SK-N-SH treated with all-trans-retinoic acid at 6 μM for 48 hours (cell line): ENCODE results near the gene RAD54L2.

Experiments used
- CSRNP3 ChIP-seq: fragments of 250-450 bp; sonication (Bioruptor Pico); IDR thresholded peaks from 2 replicates; pipeline ENCODE4 v1.5.1; 2021; ENCODE audit warnings: mild to moderate bottlenecking, moderate library complexity
- ESRRG ChIP-seq: fragments of 250-450 bp; sonication (Bioruptor Pico); IDR thresholded peaks from 2 replicates; pipeline ENCODE4 v1.6.1; 2021; ENCODE audit warnings: mild to moderate bottlenecking
- TCF4 ChIP-seq: fragments of 250-450 bp; sonication (Bioruptor Pico); IDR thresholded peaks from 2 replicates; pipeline ENCODE4 v1.8.0; 2021; ENCODE audit warnings: mild to moderate bottlenecking, moderate library complexity, borderline replicate concordance
- TOX ChIP-seq: fragments of 250-450 bp; sonication (Bioruptor Pico); IDR thresholded peaks from 2 replicates; pipeline ENCODE4 v1.8.0; 2021; ENCODE audit warnings: mild to moderate bottlenecking, moderate library complexity, borderline replicate concordance
- ZNF565 ChIP-seq: fragments of 450-650 bp; formaldehyde crosslinking; conservative IDR thresholded peaks from 2 replicates; pipeline ENCODE4 v1.5.0; 2020; ENCODE audit warnings: low read depth, mild to moderate bottlenecking, moderate library complexity

DNA sequence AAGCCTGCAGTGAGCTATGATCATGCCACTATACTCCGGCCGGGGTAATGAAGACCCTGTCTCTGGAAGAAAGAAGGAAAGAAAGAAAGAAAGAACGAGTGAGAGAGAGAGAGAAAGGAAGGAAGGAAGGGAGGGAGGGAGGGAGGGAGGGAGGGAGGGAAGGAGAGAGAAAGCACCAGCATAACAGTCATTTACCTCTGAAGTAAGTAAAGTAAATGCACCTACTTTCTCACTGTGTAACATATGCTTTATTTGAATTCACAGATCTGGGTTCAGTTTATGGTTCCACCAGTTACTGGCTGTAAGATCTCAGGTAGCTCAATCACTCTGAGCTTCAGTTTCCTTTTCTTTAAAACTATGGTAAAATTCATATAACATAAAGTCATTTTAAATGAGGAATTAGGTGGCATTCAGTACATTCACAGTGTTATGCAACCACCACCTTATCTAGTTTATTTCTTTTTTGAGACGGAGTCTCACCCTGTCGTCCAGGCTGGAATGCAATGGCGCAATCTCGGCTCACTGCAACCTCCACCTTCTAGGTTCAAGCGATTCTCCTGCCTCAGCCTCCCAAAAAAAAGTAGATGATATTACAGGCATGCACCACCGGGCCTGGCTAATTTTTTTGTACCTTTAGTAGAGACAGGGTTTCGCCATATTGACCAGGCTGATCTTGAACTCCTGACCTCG lies 16.1 kb upstream of the RAD54L2 start:
- TF ChIP-seq TCF4: no peak
- TF ChIP-seq ZNF565 (CRISPR knock-in tag): no peak
- no peak for TF ChIP-seq TOX (CRISPR knock-in tag)
- no peak for TF ChIP-seq CSRNP3 (CRISPR knock-in tag)
- no peak for TF ChIP-seq ESRRG
